T-helper 22 cell (primary cell): ENCODE results near the gene MEF2D.

Source experiments
- DNase-seq: peaks from one replicate; pipeline ENCODE4 v3.0.0-alpha.2; 2020; ENCODE audit warnings: low read depth

MEF2D gene

GRCh38 chr1:156425943-156426342, 74.6 kb downstream of the MEF2D start:
- no peak for DNase-seq

- DNase-seq, result no peak
Measured at GRCh38 chr1:156424806-156425432, 75.7 kb downstream of the MEF2D start.

- DNase-seq, result no peak
Measured at GRCh38 chr1:156423422-156424352, 76.9 kb downstream of the MEF2D start.

GRCh38 chr1:156422602-156423091, 77.9 kb downstream of the MEF2D start:
- no peak for DNase-seq

GRCh38 chr1:156421939-156422601, 78.5 kb downstream of the MEF2D start:
- no peak for DNase-seq

GRCh38 chr1:156421062-156421938, 79.3 kb downstream of the MEF2D start:
- DNase-seq, result peak; percentile 41

- DNase-seq, result peak; percentile 21
Measured at GRCh38 chr1:156420205-156421061, 80.1 kb downstream of the MEF2D start.

GRCh38 chr1:156419854-156420204, 80.7 kb downstream of the MEF2D start:
- DNase-seq, result no peak

- DNase-seq, result no peak
Measured at GRCh38 chr1:156418416-156419070, 82.0 kb downstream of the MEF2D start.

- DNase-seq, result no peak
Measured at GRCh38 chr1:156417401-156418020, 83.1 kb downstream of the MEF2D start.

GRCh38 chr1:156416993-156417392, 83.6 kb downstream of the MEF2D start:
- no peak for DNase-seq

GRCh38 chr1:156414461-156415064, 86.0 kb downstream of the MEF2D start:
- no peak for DNase-seq
